ENCODE measurements around the gene MKLN1.
"Not testable (repeated sequence)": the region's sequence is repeated elsewhere in the genome, so short reads cannot be mapped to it uniquely, and the experiment has no call there.

Gene MKLN1

GRCh38 chr7:131327049-131327625 lies 539 bp upstream of the MKLN1 start:
- DNase-seq (ENCODE audit: low spot score): no peak
- no peak for TF ChIP-seq CTCF (IDR thresholded peaks at IDR 0.05)

GRCh38 chr7:131328377-131329175 lies 900 bp downstream of the MKLN1 start:
- DNase-seq (ENCODE audit: low spot score): no peak
- Histone ChIP-seq H3K27ac (peak overlapping the region; percentile 94 to 98), H3K4me3 (peak overlapping the region; percentile 94)
- TF ChIP-seq CTCF (IDR thresholded peaks at IDR 0.05): no peak

More at GRCh38 chr7:131327049-131327625, 539 bp upstream of the MKLN1 start:
- Histone ChIP-seq H3K4me3 (peak overlapping the region; percentile 94), H3K27ac (peak overlapping the region; percentile 94 to 98)

DNA sequence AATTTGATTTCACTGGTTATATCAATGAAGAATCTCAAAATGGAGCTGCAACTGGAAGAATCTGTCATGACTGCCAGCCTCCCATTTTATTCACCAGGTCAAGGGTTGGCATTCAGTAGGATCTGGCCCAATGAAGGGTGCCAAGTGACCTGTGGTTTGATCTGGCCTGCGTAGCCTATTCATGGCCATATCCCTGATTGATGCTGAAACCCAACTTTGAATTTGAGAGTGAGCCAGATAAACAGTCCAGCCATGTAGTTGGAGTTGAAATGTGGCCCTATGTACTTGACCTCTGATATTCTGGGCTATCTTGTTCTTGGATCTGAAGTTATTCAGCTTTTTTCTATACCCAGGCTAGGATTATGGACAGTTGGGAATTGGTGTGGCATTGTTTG lies 1.5 kb downstream of the MKLN1 start:
- Histone ChIP-seq H3K4me3 (peak overlapping the region; percentile 94), H3K27ac (peak overlapping the region; percentile 94 to 98)
- no peak for DNase-seq (ENCODE audit: low spot score)
- no peak for TF ChIP-seq CTCF (IDR thresholded peaks at IDR 0.05)

- peak overlapping the region; percentile 94 for H3K4me3 ChIP-seq
- no peak for TF ChIP-seq CTCF (IDR thresholded peaks at IDR 0.05)
Observed at GRCh38 chr7:131330299-131330698, 2.6 kb downstream of the MKLN1 start.

GRCh38 chr7:131331806-131332205 lies 4.1 kb downstream of the MKLN1 start:
- no peak overlapping the region for H3K27ac ChIP-seq
- no peak for TF ChIP-seq CTCF (IDR thresholded peaks at IDR 0.05)
- H3K4me3 ChIP-seq: no peak overlapping the region

More at GRCh38 chr7:131330299-131330698, 2.6 kb downstream of the MKLN1 start:
- H3K27ac ChIP-seq: peak overlapping the region; percentile 30 to 94
- DNase-seq (ENCODE audit: low spot score): no peak

GRCh38 chr7:131332729-131333128 lies 5.1 kb downstream of the MKLN1 start:
- H3K27ac ChIP-seq; DNase-seq (ENCODE audit: low spot score): not testable (repeated sequence)

More at GRCh38 chr7:131331806-131332205, 4.1 kb downstream of the MKLN1 start:
- DNase-seq (ENCODE audit: low spot score): no peak

DNA sequence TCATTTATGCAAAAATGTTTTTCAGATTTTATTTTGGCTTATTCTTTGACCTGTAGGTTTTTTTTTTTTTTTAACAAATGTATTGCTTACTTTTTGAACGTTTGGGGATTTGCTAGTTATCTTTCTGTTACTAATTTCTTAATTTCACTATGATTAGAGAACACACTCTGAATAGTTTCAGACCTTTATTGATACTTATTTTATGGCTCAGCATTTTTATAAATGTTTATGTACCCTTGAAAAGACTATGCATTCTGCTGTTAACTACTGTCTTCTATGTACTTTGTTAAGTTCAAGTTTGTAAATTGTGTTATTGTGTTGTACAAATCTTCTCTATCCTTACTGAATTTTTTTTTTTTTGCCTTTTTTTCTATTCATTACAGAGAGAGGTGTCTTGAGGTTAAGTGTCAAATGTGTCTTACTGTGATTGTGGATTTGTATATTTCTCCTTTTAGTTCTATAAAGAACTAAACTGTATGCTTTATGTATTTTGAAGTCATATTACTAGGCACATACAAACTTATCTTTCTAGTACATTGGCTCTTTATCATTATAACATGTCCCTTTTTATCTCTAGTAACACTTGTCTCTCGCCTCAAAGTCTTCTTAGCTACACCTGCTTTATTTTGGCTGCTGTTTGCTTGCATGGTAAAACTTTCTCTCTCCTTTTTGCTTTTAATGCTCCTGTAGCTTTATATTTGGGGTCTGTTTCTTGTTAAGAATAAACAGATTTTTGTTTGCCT lies 8.1 kb downstream of the MKLN1 start:
- TF ChIP-seq CTCF (IDR thresholded peaks at IDR 0.05): no peak
- no peak overlapping the region for H3K27ac ChIP-seq
- no peak for DNase-seq (ENCODE audit: low spot score)
- H3K4me3 ChIP-seq: no peak overlapping the region

More at GRCh38 chr7:131332729-131333128, 5.1 kb downstream of the MKLN1 start:
- not testable (repeated sequence) for H3K4me3 ChIP-seq
